ENCODE data around the gene PARD3B.

PARD3B gene

DNA sequence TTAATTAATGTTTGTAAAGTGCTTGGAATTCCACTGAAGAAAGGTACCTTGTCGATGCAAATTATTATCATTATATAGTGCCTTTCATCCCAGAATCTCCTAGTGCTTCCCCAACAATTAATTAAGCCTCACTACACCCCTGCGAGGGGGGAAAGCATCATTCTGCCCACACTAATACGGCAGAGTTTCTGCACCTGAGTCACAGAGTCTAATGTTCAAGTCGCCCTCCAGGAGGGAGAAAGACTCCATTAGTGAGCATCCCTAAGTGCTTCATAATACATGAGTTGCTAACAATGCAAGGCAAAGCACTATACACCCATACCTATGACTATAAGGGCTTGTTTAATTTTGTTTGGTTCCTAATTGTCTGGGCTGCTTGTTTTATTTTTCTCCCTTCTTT lies 1111.7 kb downstream of the PARD3B start:
- Histone ChIP-seq H3K27ac (replicated peaks) (no peak overlapping the region), H3K27me3 (ENCODE audit: insufficient read depth, poor library complexity, severe bottlenecking) (no peaks in the 10 kb centered on the region), H3K4me3 (replicated peaks; ENCODE audit: insufficient read depth, low read length) (no peak overlapping the region)
- TF ChIP-seq GABPA (IDR thresholded peaks at IDR 0.05; ENCODE audit: low read depth) (no peak), POLR2AphosphoS5 (IDR thresholded peaks at IDR 0.05; ENCODE audit: low read depth) (no peak), SPI1 (IDR thresholded peaks at IDR 0.05; ENCODE audit: borderline replicate concordance, low read depth) (no peak), REST (IDR thresholded peaks at IDR 0.05; ENCODE audit: insufficient replicate concordance, low read depth) (no peak)
- TF ChIP-seq, protein P1, sequence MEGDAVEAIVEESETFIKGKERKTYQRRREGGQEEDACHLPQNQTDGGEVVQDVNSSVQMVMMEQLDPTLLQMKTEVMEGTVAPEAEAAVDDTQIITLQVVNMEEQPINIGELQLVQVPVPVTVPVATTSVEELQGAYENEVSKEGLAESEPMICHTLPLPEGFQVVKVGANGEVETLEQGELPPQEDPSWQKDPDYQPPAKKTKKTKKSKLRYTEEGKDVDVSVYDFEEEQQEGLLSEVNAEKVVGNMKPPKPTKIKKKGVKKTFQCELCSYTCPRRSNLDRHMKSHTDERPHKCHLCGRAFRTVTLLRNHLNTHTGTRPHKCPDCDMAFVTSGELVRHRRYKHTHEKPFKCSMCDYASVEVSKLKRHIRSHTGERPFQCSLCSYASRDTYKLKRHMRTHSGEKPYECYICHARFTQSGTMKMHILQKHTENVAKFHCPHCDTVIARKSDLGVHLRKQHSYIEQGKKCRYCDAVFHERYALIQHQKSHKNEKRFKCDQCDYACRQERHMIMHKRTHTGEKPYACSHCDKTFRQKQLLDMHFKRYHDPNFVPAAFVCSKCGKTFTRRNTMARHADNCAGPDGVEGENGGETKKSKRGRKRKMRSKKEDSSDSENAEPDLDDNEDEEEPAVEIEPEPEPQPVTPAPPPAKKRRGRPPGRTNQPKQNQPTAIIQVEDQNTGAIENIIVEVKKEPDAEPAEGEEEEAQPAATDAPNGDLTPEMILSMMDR (IDR thresholded peaks at IDR 0.05; ENCODE audit: insufficient read depth, low read length), result no peak
- DNase-seq (ENCODE audit: low read depth in 1 of 2, low spot score in 1 of 2), result no peak

GRCh38 chr2:205657579-205657978 lies 1112.3 kb downstream of the PARD3B start:
- Histone ChIP-seq H3K4me3 (replicated peaks; ENCODE audit: insufficient read depth, low read length) (no peak overlapping the region), H3K27ac (replicated peaks) (no peak overlapping the region)

GRCh38 chr2:205658068-205658467 lies 1112.8 kb downstream of the PARD3B start:
- no peak for TF ChIP-seq SPI1 (IDR thresholded peaks at IDR 0.05; ENCODE audit: borderline replicate concordance, low read depth)
- no peak for TF ChIP-seq POLR2AphosphoS5 (IDR thresholded peaks at IDR 0.05; ENCODE audit: low read depth)
- no peak for TF ChIP-seq GABPA (IDR thresholded peaks at IDR 0.05; ENCODE audit: low read depth)
- TF ChIP-seq, protein P1 (IDR thresholded peaks at IDR 0.05; ENCODE audit: insufficient read depth, low read length), result no peak
- no peak for TF ChIP-seq REST (IDR thresholded peaks at IDR 0.05; ENCODE audit: insufficient replicate concordance, low read depth)
- no peak for DNase-seq (ENCODE audit: low read depth in 1 of 2, low spot score in 1 of 2)
- no peaks in the 10 kb centered on the region for H3K27me3 ChIP-seq (ENCODE audit: insufficient read depth, poor library complexity, severe bottlenecking)
- H3K27ac ChIP-seq (replicated peaks), result no peak overlapping the region
- no peak overlapping the region for H3K4me3 ChIP-seq (replicated peaks; ENCODE audit: insufficient read depth, low read length)

More at GRCh38 chr2:205657579-205657978, 1112.3 kb downstream of the PARD3B start:
- H3K27me3 ChIP-seq (ENCODE audit: insufficient read depth, poor library complexity, severe bottlenecking), result no peaks in the 10 kb centered on the region
- DNase-seq (ENCODE audit: low read depth in 1 of 2, low spot score in 1 of 2), result no peak
- TF ChIP-seq REST (IDR thresholded peaks at IDR 0.05; ENCODE audit: insufficient replicate concordance, low read depth), result no peak

GRCh38 chr2:205658572-205658971 lies 1113.3 kb downstream of the PARD3B start:
- Histone ChIP-seq H3K4me3 (replicated peaks; ENCODE audit: insufficient read depth, low read length) (no peak overlapping the region), H3K27me3 (ENCODE audit: insufficient read depth, poor library complexity, severe bottlenecking) (no peaks in the 10 kb centered on the region), H3K27ac (replicated peaks) (no peak overlapping the region)
- TF ChIP-seq GABPA (IDR thresholded peaks at IDR 0.05; ENCODE audit: low read depth), result no peak
- TF ChIP-seq POLR2AphosphoS5 (IDR thresholded peaks at IDR 0.05; ENCODE audit: low read depth), result no peak
- no peak for TF ChIP-seq SPI1 (IDR thresholded peaks at IDR 0.05; ENCODE audit: borderline replicate concordance, low read depth)
- TF ChIP-seq REST (IDR thresholded peaks at IDR 0.05; ENCODE audit: insufficient replicate concordance, low read depth), result no peak
- TF ChIP-seq, protein P1 (IDR thresholded peaks at IDR 0.05; ENCODE audit: insufficient read depth, low read length), result no peak
- DNase-seq (ENCODE audit: low read depth in 1 of 2, low spot score in 1 of 2), result no peak
